ENCODE measurements around the gene TAF9B.
"Not testable (repeated sequence)": the region's sequence is repeated elsewhere in the genome, so short reads cannot be mapped to it uniquely, and the experiment has no call there.

TAF9B gene, protein sequence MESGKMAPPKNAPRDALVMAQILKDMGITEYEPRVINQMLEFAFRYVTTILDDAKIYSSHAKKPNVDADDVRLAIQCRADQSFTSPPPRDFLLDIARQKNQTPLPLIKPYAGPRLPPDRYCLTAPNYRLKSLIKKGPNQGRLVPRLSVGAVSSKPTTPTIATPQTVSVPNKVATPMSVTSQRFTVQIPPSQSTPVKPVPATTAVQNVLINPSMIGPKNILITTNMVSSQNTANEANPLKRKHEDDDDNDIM

DNA sequence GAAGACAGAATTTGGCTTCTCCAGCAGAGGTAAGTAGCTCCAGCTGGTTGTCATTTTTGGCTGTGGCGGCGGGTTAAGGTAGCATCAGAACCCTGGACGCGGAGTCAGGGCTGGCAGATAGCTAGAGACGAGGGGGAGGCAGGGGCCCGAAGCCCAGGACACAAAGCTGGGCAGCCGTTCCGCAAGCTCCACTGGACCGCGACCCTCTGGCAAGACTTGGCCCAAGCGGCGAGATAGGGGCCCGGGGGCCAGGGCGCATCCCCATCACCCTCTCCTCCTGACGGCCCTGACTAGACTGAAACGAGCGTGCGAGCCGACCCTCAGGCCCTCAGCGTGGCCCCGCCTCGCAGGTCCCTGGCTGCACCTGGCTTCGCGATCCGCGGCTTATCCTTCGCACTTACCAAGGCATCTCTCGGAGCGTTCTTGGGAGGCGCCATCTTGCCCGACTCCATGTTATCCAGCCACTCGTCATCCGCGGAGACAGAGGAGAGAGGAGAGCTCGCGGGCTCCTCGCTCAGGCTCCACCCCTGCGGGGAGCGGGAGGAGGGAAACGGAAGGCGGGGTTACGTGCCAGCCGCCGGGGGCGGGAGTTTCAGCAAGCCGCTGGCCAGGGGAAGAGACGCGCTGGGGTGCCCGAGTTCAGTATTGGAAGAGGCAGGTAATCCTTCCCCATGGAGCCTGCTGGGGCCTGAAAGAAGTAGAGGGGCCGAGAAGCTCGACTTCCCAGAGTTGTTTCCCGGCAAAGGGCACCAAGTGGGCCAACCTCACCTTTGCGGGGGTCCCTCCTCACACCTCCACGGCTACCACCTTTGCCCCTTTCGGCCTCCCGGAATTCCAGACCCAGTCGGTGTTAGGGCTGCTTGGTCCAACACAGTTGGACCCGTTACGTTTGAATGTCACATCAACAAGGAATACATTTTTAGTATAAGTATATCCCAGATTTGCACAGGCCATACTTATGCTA lies at the start of gene TAF9B:
Gene TAF9B, minus strand, starts transcription at position 491 of the 964 bp plus-strand sequence. Its CDS starts 39 bp downstream, at position 452.
- no peak for DNase-seq (ENCODE audit: low read depth, low spot score)
- Histone ChIP-seq H3K36me3 (ENCODE audit: insufficient read depth, low read length) (no peaks in the 10 kb centered on the region), H3K27ac (no peak within 1 kb of the TSS), H3K9me3 (ENCODE audit: low read depth, low read length) (no peaks in the 10 kb centered on the region), H3K9ac (ENCODE audit: insufficient read length) (peak within 1 kb of the TSS; percentile 74), H3K4me3 (peak within 1 kb of the TSS; percentile 79)
- TF ChIP-seq FOXP2 (optimal IDR thresholded peaks at IDR 0.05; ENCODE audit: control extremely low read depth, extremely low read length, insufficient read depth) (no peak), EZH2 (IDR thresholded peaks at IDR 0.05) (no peak), POLR2AphosphoS5 (IDR thresholded peaks at IDR 0.05; ENCODE audit: borderline replicate concordance, low read depth, low read length) (peak; percentile 81; the same call in 1 of the 2 replicates)

DNA sequence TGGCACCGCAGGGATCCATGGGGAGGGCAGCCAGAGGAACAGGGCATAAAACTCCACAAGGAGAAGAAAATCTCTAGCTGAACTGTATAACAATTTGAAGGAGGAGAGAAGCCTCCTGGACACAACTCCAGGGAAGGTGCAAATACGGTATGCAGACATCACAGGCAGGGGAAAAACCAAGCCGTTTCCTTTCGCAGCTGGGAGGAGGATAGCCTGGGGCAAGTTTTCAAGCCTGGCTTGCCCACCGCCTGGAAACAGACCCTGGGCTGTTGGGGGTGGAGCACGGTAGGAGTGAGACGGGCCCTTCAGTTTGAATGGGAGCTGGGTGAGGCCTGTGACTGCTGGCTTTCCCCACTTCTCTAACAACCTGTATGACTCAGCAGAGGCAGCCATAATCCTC lies 43.4 kb upstream of the TAF9B start:
- TF ChIP-seq POLR2AphosphoS5 (IDR thresholded peaks at IDR 0.05; ENCODE audit: borderline replicate concordance, low read depth, low read length) (no peak), EZH2 (IDR thresholded peaks at IDR 0.05) (no peak), FOXP2 (optimal IDR thresholded peaks at IDR 0.05; ENCODE audit: control extremely low read depth, extremely low read length, insufficient read depth) (no peak)
- H3K36me3 ChIP-seq (ENCODE audit: insufficient read depth, low read length): no peaks in the 10 kb centered on the region
- no peaks in the 10 kb centered on the region for H3K9me3 ChIP-seq (ENCODE audit: low read depth, low read length)
- no peak overlapping the region for H3K9ac ChIP-seq (ENCODE audit: insufficient read length)
- H3K27ac ChIP-seq: no peak overlapping the region
- no peak for DNase-seq (ENCODE audit: low read depth, low spot score)
- no peak overlapping the region for H3K4me3 ChIP-seq

DNA sequence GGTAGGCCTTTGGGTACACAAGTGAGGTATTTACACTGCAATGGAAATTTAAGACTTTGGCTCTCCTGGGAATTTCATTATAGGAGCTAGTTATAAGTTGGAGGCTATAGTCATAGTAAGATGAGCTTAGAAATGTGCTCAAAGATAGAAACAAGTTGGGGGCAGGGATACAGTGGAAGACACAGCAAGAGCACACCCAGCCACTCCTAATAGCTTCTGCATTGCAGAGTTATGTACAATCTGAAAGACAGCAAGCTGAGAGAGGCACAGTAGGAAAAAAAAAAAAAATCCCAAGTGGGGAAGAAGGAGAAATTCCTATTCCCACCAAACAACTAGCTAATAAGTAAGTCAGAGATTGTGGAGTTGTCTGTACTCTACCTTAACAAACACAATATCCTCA lies 41.9 kb upstream of the TAF9B start:
- H3K4me3 ChIP-seq: no peak overlapping the region
- H3K9me3 ChIP-seq (ENCODE audit: low read depth, low read length): no peaks in the 10 kb centered on the region
- no peaks in the 10 kb centered on the region for H3K36me3 ChIP-seq (ENCODE audit: insufficient read depth, low read length)
- DNase-seq (ENCODE audit: low read depth, low spot score): no peak
- TF ChIP-seq FOXP2 (optimal IDR thresholded peaks at IDR 0.05; ENCODE audit: control extremely low read depth, extremely low read length, insufficient read depth) (no peak), EZH2 (IDR thresholded peaks at IDR 0.05) (no peak), POLR2AphosphoS5 (IDR thresholded peaks at IDR 0.05; ENCODE audit: borderline replicate concordance, low read depth, low read length) (no peak)
- no peak overlapping the region for H3K9ac ChIP-seq (ENCODE audit: insufficient read length)
- H3K27ac ChIP-seq: no peak overlapping the region

DNA sequence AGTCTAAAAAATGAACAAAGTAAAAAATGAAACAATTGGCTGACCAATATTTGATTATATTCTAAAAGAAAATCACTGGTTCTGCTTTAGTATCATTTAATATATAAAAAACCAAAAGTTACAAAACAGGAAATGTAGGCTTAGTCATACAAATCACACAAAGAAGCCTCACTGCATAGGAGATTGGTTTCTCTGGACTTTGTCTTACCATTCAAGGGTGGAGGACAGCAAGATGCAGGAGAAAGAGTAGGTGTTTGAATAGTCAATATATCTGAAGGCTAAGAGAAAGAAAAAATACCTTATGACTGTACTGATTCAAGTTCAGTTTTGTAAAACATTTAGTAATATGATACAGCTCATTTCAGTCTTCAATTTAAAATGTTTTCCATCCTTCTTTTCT lies 28.6 kb upstream of the TAF9B start:
- no peak overlapping the region for H3K9ac ChIP-seq (ENCODE audit: insufficient read length)
- H3K36me3 ChIP-seq (ENCODE audit: insufficient read depth, low read length): no peaks in the 10 kb centered on the region
- no peak for DNase-seq (ENCODE audit: low read depth, low spot score)
- no peak for TF ChIP-seq FOXP2 (optimal IDR thresholded peaks at IDR 0.05; ENCODE audit: control extremely low read depth, extremely low read length, insufficient read depth)
- no peak for TF ChIP-seq EZH2 (IDR thresholded peaks at IDR 0.05)
- TF ChIP-seq POLR2AphosphoS5 (IDR thresholded peaks at IDR 0.05; ENCODE audit: borderline replicate concordance, low read depth, low read length): no peak
- H3K4me3 ChIP-seq: no peak overlapping the region
- H3K9me3 ChIP-seq (ENCODE audit: low read depth, low read length): no peaks in the 10 kb centered on the region
- H3K27ac ChIP-seq: no peak overlapping the region

DNA sequence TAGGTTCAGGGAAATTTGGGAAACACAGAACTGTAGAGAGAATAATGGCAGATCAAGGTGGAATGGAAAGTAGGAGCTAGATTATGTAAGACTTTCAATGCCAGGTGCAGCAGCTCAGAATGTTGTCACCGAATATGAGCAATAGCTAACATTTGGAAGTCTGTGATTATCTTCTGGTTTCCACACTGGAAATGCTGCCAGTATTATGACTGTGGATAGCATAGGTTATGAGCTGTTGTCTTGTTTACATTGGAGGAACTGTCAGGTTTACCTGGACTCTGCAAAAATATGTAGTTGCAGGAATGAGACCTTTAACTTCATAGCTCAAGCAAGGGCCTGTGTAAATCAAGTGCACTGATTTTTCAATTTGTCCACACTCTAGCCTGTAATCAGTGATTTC lies 26.0 kb upstream of the TAF9B start:
- TF ChIP-seq FOXP2 (optimal IDR thresholded peaks at IDR 0.05; ENCODE audit: control extremely low read depth, extremely low read length, insufficient read depth): no peak
- TF ChIP-seq POLR2AphosphoS5 (IDR thresholded peaks at IDR 0.05; ENCODE audit: borderline replicate concordance, low read depth, low read length): no peak
- TF ChIP-seq EZH2 (IDR thresholded peaks at IDR 0.05): no peak
- H3K36me3 ChIP-seq (ENCODE audit: insufficient read depth, low read length): no peaks in the 10 kb centered on the region
- H3K9ac ChIP-seq (ENCODE audit: insufficient read length): no peak overlapping the region
- H3K9me3 ChIP-seq (ENCODE audit: low read depth, low read length): no peaks in the 10 kb centered on the region
- no peak for DNase-seq (ENCODE audit: low read depth, low spot score)
- no peak overlapping the region for H3K4me3 ChIP-seq
- no peak overlapping the region for H3K27ac ChIP-seq

DNA sequence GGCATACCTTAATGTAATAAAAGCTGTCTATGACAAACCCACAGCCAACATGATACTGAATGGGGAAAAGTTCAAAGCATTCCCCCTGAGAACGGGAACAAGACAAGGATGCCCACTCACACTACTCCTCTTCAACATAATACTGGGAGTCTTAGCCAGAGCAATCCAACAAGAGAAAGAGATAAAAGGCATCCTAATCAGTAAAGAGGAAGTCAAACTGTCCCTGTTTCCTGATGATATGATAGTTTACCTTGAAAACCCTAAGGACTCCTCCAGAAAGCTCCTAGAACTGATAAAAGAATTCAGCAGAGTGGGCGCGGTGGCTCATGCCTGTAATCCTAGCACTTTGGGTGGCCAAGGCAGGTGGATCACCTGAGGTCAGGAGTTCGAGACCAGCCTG lies 23.7 kb upstream of the TAF9B start:
- not testable (repeated sequence) for H3K9me3 ChIP-seq (ENCODE audit: low read depth, low read length); H3K9ac ChIP-seq (ENCODE audit: insufficient read length); H3K27ac ChIP-seq; DNase-seq (ENCODE audit: low read depth, low spot score); H3K4me3 ChIP-seq; H3K36me3 ChIP-seq (ENCODE audit: insufficient read depth, low read length)

DNA sequence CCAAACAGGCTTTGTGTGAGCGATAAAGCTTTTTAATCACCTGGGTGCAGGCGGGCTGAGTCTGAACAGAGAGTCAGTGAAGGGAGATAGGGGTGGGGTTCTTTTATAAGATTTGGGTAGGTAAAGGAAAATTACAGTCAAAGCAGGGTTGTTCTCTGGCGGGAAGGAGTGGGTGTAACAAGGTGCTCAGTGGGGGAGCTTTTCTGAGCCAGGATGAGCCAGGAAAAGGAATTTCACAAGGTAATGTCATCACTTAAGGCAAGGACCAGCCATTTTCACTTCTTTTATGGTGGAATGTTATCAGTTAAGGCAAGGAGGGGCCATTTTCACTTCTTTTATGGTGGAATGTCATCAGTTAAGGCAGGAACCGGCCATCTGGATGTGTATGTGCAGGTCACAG lies 21.3 kb upstream of the TAF9B start:
- DNase-seq (ENCODE audit: low read depth, low spot score); H3K4me3 ChIP-seq; H3K36me3 ChIP-seq (ENCODE audit: insufficient read depth, low read length); H3K9me3 ChIP-seq (ENCODE audit: low read depth, low read length); H3K27ac ChIP-seq; H3K9ac ChIP-seq (ENCODE audit: insufficient read length): not testable (repeated sequence)

DNA sequence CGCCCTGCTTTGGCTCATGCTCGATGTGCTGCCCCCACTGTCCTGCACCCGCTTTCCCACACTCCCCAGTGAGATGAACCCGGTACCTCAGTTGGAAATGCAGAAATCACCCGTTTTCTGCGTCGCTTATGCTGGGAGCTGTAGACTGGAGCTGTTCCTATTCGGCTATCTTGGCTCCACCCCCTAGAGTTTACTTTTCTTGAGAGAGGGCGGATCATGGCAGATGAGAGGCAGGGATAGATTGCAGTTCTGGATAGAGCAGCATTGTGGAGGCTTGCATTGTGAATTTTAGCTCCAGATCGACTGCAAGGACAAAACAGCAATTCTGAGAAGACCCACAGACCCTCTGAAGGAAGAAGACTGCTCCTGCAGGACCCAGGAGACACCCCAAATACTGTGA lies 18.4 kb upstream of the TAF9B start:
- H3K36me3 ChIP-seq (ENCODE audit: insufficient read depth, low read length); H3K27ac ChIP-seq; DNase-seq (ENCODE audit: low read depth, low spot score); H3K4me3 ChIP-seq; H3K9ac ChIP-seq (ENCODE audit: insufficient read length); H3K9me3 ChIP-seq (ENCODE audit: low read depth, low read length): not testable (repeated sequence)

DNA sequence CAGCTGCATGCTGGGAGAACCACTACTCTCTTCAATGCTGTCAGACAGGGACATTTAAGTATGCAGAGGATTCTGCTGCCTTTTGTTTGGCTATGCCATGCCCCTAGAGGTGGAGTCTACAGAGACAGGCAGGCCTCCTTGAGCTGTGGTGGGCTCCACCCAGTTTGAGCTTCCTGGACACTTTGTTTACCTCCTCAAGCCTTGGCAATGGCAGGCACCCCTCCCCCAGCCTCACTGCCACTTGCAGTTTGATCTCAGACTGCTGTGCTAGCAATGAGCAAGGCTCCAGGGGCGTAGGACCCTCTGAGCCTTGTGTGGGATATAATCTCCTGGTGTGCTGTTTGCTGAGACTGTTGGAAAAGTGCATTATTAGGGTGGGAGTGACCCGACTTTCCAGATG lies 17.9 kb upstream of the TAF9B start:
- H3K27ac ChIP-seq; DNase-seq (ENCODE audit: low read depth, low spot score); H3K36me3 ChIP-seq (ENCODE audit: insufficient read depth, low read length); H3K9ac ChIP-seq (ENCODE audit: insufficient read length); H3K4me3 ChIP-seq; H3K9me3 ChIP-seq (ENCODE audit: low read depth, low read length): not testable (repeated sequence)

DNA sequence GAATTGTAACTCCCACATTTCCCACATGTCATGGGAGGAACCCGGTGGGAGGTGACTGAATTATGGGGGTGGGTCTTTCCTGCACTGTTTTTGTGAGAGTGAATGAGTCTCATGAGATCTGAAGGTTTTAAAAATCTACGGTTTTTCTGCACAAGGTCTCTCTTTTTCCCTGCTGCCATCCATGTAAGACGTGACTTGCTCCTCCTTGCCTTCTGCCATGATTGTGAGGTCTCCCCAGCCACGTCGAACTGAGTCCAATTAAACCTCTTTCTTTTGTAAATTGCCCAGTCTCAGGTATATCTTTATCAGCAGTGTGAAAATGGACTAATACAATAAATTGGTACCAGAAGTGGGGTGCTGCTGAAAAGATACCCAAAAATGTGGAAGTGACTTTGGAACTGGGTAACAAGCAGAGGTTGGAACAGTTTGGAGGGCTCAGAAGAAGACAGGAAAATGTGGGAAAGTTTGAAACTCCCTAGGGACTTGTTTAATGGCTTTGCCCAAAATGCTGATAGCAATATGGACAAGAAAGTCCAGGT lies 7.6 kb upstream of the TAF9B start:
- H3K9me3 ChIP-seq (ENCODE audit: low read depth, low read length); H3K36me3 ChIP-seq (ENCODE audit: insufficient read depth, low read length); H3K4me3 ChIP-seq; H3K27ac ChIP-seq; H3K9ac ChIP-seq (ENCODE audit: insufficient read length); DNase-seq (ENCODE audit: low read depth, low spot score): not testable (repeated sequence)

Measured in SK-N-MC (cell line).